OCI-LY1 (cell line): Measurements from ENCODE around the gene SLCO4A1.

ENCODE experiments used
- H2AFZ ChIP-seq: fragments of 200-600 bp; sonication (generic), shearing (Covaris generic); 2 replicates; pipeline ENCODE4 v1.6.0; 2014; ENCODE audit warnings: antibody characterized with exemption, mild to moderate bottlenecking, low read length
- H3F3A ChIP-seq: fragments of 200-600 bp; sonication (generic), shearing (Covaris generic); 2 replicates; pipeline ENCODE4 v1.6.0; 2014; ENCODE audit warnings: mild to moderate bottlenecking, antibody characterized with exemption, low read length, moderate library complexity; ENCODE audit not compliant: insufficient read depth
- H3K27ac ChIP-seq: fragments of 200-600 bp; sonication (generic); 2 replicates; pipeline ENCODE4 v1.5.1; 2014; ENCODE audit warnings: low read length, mixed run types, mild to moderate bottlenecking, low read depth; ENCODE audit not compliant: poor library complexity, severe bottlenecking
- H3K27me3 ChIP-seq: fragments of 200-600 bp; sonication (generic); 2 replicates; pipeline ENCODE4 v1.6.0; 2014; ENCODE audit warnings: antibody characterized with exemption, mild to moderate bottlenecking, low read length, moderate library complexity; ENCODE audit not compliant: insufficient read depth
- H3K36me3 ChIP-seq: fragments of 200-600 bp; sonication (generic); 2 replicates; pipeline ENCODE4 v1.6.1; 2014; ENCODE audit warnings: mild to moderate bottlenecking, antibody characterized with exemption, low read length, moderate library complexity, mixed read lengths; ENCODE audit not compliant: insufficient read depth
- H3K4me1 ChIP-seq: fragments of 200-600 bp; sonication (generic); 2 replicates; pipeline ENCODE4 v1.5.1; 2014; ENCODE audit warnings: mild to moderate bottlenecking, low read length, moderate library complexity; ENCODE audit not compliant: insufficient read depth, severe bottlenecking
- H3K4me2 ChIP-seq: fragments of 200-600 bp; sonication (generic), shearing (Covaris generic); 2 replicates; pipeline ENCODE4 v1.6.1; 2014; ENCODE audit warnings: low read length
- H3K4me3 ChIP-seq: fragments of 200-600 bp; sonication (generic); 2 replicates; pipeline ENCODE4 v1.5.1; 2014; ENCODE audit warnings: low read length, low read depth, mild to moderate bottlenecking, mixed read lengths; ENCODE audit not compliant: poor library complexity, severe bottlenecking
- H3K79me2 ChIP-seq: fragments of 200-600 bp; shearing (Covaris generic); 2 replicates; pipeline ENCODE4 v1.6.1; 2016; ENCODE audit warnings: mixed run types, low read length, mixed read lengths; ENCODE audit not compliant: insufficient read depth
- H3K9ac ChIP-seq: fragments of 200-600 bp; sonication (generic), shearing (Covaris generic); 2 replicates; pipeline ENCODE4 v1.6.1; 2014; ENCODE audit warnings: mild to moderate bottlenecking, low read length, mixed read lengths
- H3K9me2 ChIP-seq: fragments of 200-600 bp; sonication (generic), shearing (Covaris generic); 2 replicates; pipeline ENCODE4 v1.6.1; 2014; ENCODE audit warnings: low read depth, mild to moderate bottlenecking, low read length, mixed read lengths
- H3K9me3 ChIP-seq: fragments of 200-600 bp; shearing (Covaris generic); 2 replicates; pipeline ENCODE4 v1.6.1; 2014; ENCODE audit warnings: low read length, mixed read lengths
- H4K20me1 ChIP-seq: fragments of 200-600 bp; sonication (generic), shearing (Covaris generic); 2 replicates; pipeline ENCODE4 v1.6.0; 2016; ENCODE audit warnings: mild to moderate bottlenecking, low read length; ENCODE audit not compliant: insufficient read depth
- CTCF ChIP-seq: fragments of 200-600 bp; sonication (generic), shearing (Covaris generic); IDR thresholded peaks from 2 replicates; pipeline ENCODE4 v1.5.1; 2017; ENCODE audit warnings: mild to moderate bottlenecking, antibody characterized with exemption, low read length, moderate library complexity, mixed read lengths
- EZH2 ChIP-seq: fragments of 200-600 bp; sonication (generic), shearing (Covaris generic); IDR thresholded peaks from 2 replicates; pipeline ENCODE4 v1.8.0; 2017; ENCODE audit warnings: borderline replicate concordance, mixed run types, mild to moderate bottlenecking, antibody characterized with exemption, low read length, moderate library complexity, mixed read lengths

SLCO4A1 gene

GRCh38 chr20:62703853-62704228 is 61.5 kb downstream of the SLCO4A1 start:
- H3K9me2 ChIP-seq, result no peaks in the 10 kb centered on the region
- H3F3A ChIP-seq, result no peaks in the 10 kb centered on the region
- H3K4me1 ChIP-seq, result no peaks in the 10 kb centered on the region
- H3K27me3 ChIP-seq, result 0 out of 2 replicates have a peak, but pooled peaks cover 5% of the 10 kb centered on the region
- H2AFZ ChIP-seq, result no peak overlapping the region
- H3K9ac ChIP-seq, result no peak overlapping the region
- TF ChIP-seq EZH2 (no peak), CTCF (no peak)
- no peaks in the 10 kb centered on the region for H3K36me3 ChIP-seq
- no peaks in the 10 kb centered on the region for H3K79me2 ChIP-seq
- H3K4me2 ChIP-seq, result no peak overlapping the region
- no peaks in the 10 kb centered on the region for H3K9me3 ChIP-seq
- H4K20me1 ChIP-seq, result no peaks in the 10 kb centered on the region
- no peak overlapping the region for H3K27ac ChIP-seq
- no peak overlapping the region for H3K4me3 ChIP-seq

- Histone ChIP-seq H3K36me3 (no peaks in the 10 kb centered on the region), H3K4me2 (no peak overlapping the region), H4K20me1 (no peaks in the 10 kb centered on the region), H2AFZ (no peak overlapping the region), H3K27me3 (0 out of 2 replicates have a peak, but pooled peaks cover 5% of the 10 kb centered on the region), H3K9ac (no peak overlapping the region), H3K4me1 (no peaks in the 10 kb centered on the region), H3K79me2 (no peaks in the 10 kb centered on the region), H3K9me3 (no peaks in the 10 kb centered on the region), H3K27ac (no peak overlapping the region), H3K4me3 (no peak overlapping the region), H3F3A (no peaks in the 10 kb centered on the region), H3K9me2 (no peaks in the 10 kb centered on the region)
- TF ChIP-seq CTCF (no peak), EZH2 (no peak)
These were observed 62.1 kb downstream of the SLCO4A1 start for GRCh38 chr20:62704341-62704948.

GRCh38 chr20:62705627-62706026 is 63.3 kb downstream of the SLCO4A1 start:
- Histone ChIP-seq H3K27ac (no peak overlapping the region), H3K9me3 (no peaks in the 10 kb centered on the region), H3K36me3 (no peaks in the 10 kb centered on the region), H3K4me3 (no peak overlapping the region), H3K27me3 (no peaks in the 10 kb centered on the region), H3K4me1 (no peaks in the 10 kb centered on the region), H3K9me2 (no peaks in the 10 kb centered on the region), H4K20me1 (no peaks in the 10 kb centered on the region), H3K9ac (no peak overlapping the region), H3F3A (no peaks in the 10 kb centered on the region), H3K4me2 (no peak overlapping the region), H3K79me2 (no peaks in the 10 kb centered on the region), H2AFZ (no peak overlapping the region)
- TF ChIP-seq CTCF (no peak), EZH2 (no peak)
